Activated T-helper 1 cell treated with anti-CD3 and anti-CD28 coated beads, Interleukin-12 subunit alpha, Interleukin-12 subunit beta, Interleukin-2, Interleukin-4 antibody, amounts not matched to agents 30 ng/mL and 10 ng/mL and 1 ng/mL, durations not matched to agents 14 hours and 24 hours and 36 hours (primary cell): ENCODE data around the gene CADPS. TPM values are rescaled to one million over a fixed set of nuclear protein-coding genes. Genes with fewer than 3 reads are reported as not detected.

Experiments used
- DNase-seq: peaks from one replicate; pipeline ENCODE4 v3.0.0; 2021; ENCODE audit warnings: low spot score
- H3K27ac Mint-ChIP-seq: one replicate; pipeline ENCODE4 v1.8.0; 2021; ENCODE audit warnings: mild to moderate bottlenecking, mixed read lengths
- H3K27me3 Mint-ChIP-seq: one replicate; pipeline ENCODE4 v1.8.0; 2022; ENCODE audit warnings: mild to moderate bottlenecking, moderate library complexity, mixed read lengths; ENCODE audit not compliant: insufficient read depth
- H3K36me3 Mint-ChIP-seq: one replicate; pipeline ENCODE4 v1.8.0; 2021; ENCODE audit warnings: low read depth, mixed read lengths
- H3K4me1 Mint-ChIP-seq: one replicate; pipeline ENCODE4 v1.8.0; 2021; ENCODE audit warnings: low read depth, mixed read lengths
- H3K4me3 Mint-ChIP-seq: one replicate; pipeline ENCODE4 v1.8.0; 2021; ENCODE audit warnings: mild to moderate bottlenecking, moderate library complexity, mixed read lengths
- H3K9me3 Mint-ChIP-seq: one replicate; pipeline ENCODE4 v1.8.0; 2021; ENCODE audit warnings: mixed read lengths
- intact Hi-C: fragments of 100-400 bp; cut with micrococcal nuclease; formaldehyde crosslinking; loops from one replicate; pipeline ENCODE4 v1.15.1; 2024
- total RNA-seq: library from RNA; stranded (reverse); gene quantifications from 2 replicates; pipeline ENCODE4 v1.2.3, GENCODE V29; 2022

Gene CADPS
- total RNA-seq, 1 donor from 2014 or later: not detected

DNA sequence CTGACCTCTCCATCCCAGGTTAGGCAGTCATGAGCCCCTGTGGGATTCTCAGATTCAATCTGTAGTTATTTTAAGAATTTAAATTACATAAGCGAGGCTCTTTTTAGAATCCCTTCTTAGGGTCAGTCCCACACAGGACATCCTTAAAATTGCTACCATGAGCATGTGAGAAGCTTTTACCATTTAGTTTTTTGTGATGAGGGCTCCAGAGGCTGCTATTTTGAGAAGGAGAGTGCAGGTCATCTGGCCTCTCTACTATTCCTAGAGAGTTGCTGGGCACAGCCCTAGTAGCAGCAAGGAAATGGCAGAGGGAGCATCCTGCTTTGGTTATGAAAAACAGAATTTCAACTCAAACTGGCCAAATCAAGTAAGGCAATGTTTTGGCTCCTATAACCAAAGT lies 13.6 kb upstream of the CADPS start:
- Mint-ChIP-seq H3K27me3 (no peaks in the 10 kb centered on the region), H3K36me3 (no peaks in the 10 kb centered on the region), H3K27ac (no peak overlapping the region), H3K9me3 (no peaks in the 10 kb centered on the region), H3K4me1 (no peaks in the 10 kb centered on the region), H3K4me3 (no peak overlapping the region)
- intact Hi-C loops: no loop called here
- no peak for DNase-seq

DNA sequence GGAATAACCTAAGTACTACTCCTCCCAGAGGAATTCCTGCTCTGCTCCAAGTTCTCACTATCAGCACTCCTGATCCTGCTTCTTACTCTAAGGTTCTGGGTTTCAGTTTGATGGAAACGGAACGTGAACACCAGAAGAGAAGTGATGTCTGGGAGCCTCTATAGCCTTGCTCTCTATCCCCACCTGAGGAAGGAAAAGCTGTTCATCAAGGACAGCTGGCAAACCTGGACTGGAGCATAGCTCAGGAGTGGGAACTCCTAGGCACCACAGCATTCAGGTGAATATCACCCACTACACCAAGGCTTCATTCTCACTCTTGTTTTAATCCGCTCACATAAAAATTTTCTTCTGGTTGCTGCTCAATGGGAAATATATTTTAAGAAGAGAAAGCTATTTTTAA lies 13.0 kb upstream of the CADPS start:
- intact Hi-C loops: no loop called here
- no peak overlapping the region for H3K4me3 Mint-ChIP-seq
- no peaks in the 10 kb centered on the region for H3K36me3 Mint-ChIP-seq
- H3K27ac Mint-ChIP-seq: no peak overlapping the region
- H3K4me1 Mint-ChIP-seq: no peaks in the 10 kb centered on the region
- no peaks in the 10 kb centered on the region for H3K9me3 Mint-ChIP-seq
- no peaks in the 10 kb centered on the region for H3K27me3 Mint-ChIP-seq
- DNase-seq: no peak

DNA sequence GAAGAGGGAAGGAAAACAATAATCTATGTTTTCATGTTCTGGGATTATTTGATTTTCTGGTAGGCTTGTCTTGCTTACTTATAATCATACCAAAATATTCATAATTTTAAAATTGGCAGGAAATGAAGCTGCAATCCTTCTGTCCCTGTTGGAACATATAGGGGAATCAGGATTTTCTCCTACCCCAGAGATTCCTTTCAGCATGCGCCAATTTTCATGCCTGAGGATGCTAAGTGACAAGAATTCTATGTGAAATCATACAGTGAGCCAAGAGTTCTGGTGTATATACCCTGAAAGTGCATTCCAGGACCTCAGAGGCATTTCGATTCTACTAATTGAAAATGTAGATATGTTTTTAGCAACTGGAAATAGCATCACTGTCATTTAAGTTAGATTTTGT lies 9.9 kb upstream of the CADPS start:
- DNase-seq: no peak
- H3K4me3 Mint-ChIP-seq: no peak overlapping the region
- H3K4me1 Mint-ChIP-seq: no peaks in the 10 kb centered on the region
- no peaks in the 10 kb centered on the region for H3K9me3 Mint-ChIP-seq
- H3K36me3 Mint-ChIP-seq: no peaks in the 10 kb centered on the region
- H3K27me3 Mint-ChIP-seq: no peaks in the 10 kb centered on the region
- intact Hi-C loops: no loop called here
- H3K27ac Mint-ChIP-seq: no peak overlapping the region

- Mint-ChIP-seq H3K36me3 (no peaks in the 10 kb centered on the region), H3K27me3 (no peaks in the 10 kb centered on the region), H3K27ac (no peak overlapping the region), H3K4me1 (no peaks in the 10 kb centered on the region), H3K9me3 (no peaks in the 10 kb centered on the region), H3K4me3 (no peak overlapping the region)
- no peak for DNase-seq
- intact Hi-C loops: no loop called here
Measured at GRCh38 chr3:62884096-62884870, 9.1 kb upstream of the CADPS start.

DNA sequence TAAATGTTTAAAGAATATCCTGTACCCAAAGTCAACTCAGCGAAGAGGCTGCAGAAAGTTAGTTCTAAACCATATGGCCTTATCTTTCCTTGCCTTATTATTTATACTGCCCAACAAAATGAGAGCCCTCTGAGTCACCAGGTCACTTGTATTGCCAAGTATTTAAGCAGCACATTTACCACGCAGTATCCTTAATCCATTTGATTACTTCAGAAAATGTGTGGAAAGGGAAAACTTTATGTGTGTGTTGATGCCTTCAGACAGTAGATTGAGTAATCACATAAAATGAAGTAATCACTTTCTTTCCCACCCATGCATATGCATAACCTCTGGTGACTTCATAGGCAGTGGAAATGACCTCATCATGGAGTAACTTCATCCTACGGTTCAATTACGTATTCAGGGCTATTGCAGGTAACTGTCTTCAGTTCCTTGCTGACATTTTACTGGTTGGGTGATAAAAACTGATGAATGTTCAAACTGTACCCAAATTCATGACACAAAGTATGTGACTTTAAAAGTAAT lies 7.5 kb upstream of the CADPS start:
- Mint-ChIP-seq H3K36me3 (no peaks in the 10 kb centered on the region), H3K4me1 (no peaks in the 10 kb centered on the region), H3K27me3 (no peaks in the 10 kb centered on the region), H3K9me3 (no peaks in the 10 kb centered on the region), H3K27ac (no peak overlapping the region), H3K4me3 (no peak overlapping the region)
- intact Hi-C loops: no loop called here
- DNase-seq: no peak

- no peak overlapping the region for H3K27ac Mint-ChIP-seq
- H3K9me3 Mint-ChIP-seq: no peaks in the 10 kb centered on the region
- H3K36me3 Mint-ChIP-seq: no peaks in the 10 kb centered on the region
- peaks cover 37% of the 10 kb centered on the region for H3K27me3 Mint-ChIP-seq
- H3K4me3 Mint-ChIP-seq: no peak overlapping the region
- H3K4me1 Mint-ChIP-seq: no peaks in the 10 kb centered on the region
- no peak for DNase-seq
- intact Hi-C loops: loop anchor here (10.0 kb wide), 1 partner anchor 501 kb away; the partner anchor contains the start of gene FEZF2
Measured at GRCh38 chr3:62876064-62876463, 848 bp upstream of the CADPS start.

GRCh38 chr3:62875558-62876002 lies 364 bp upstream of the CADPS start:
- Mint-ChIP-seq H3K9me3 (no peaks in the 10 kb centered on the region), H3K27me3 (peaks cover 37% of the 10 kb centered on the region), H3K4me3 (no peak overlapping the region), H3K4me1 (no peaks in the 10 kb centered on the region), H3K36me3 (no peaks in the 10 kb centered on the region), H3K27ac (no peak overlapping the region)
- intact Hi-C loops: loop anchor here (10.0 kb wide), 1 partner anchor 501 kb away; the partner anchor contains the start of gene FEZF2
- DNase-seq: no peak

GRCh38 chr3:62873761-62874710 lies 1.2 kb downstream of the CADPS start:
- H3K4me3 Mint-ChIP-seq: no peak overlapping the region
- peaks cover 37% of the 10 kb centered on the region for H3K27me3 Mint-ChIP-seq
- intact Hi-C loops: loop anchor here (10.0 kb wide), 1 partner anchor 499 kb away; the partner anchor contains the start of gene FEZF2
- no peaks in the 10 kb centered on the region for H3K36me3 Mint-ChIP-seq
- DNase-seq: no peak
- no peaks in the 10 kb centered on the region for H3K4me1 Mint-ChIP-seq
- no peaks in the 10 kb centered on the region for H3K9me3 Mint-ChIP-seq
- H3K27ac Mint-ChIP-seq: no peak overlapping the region

- H3K27ac Mint-ChIP-seq: no peak overlapping the region
- intact Hi-C loops: loop anchor here (10.0 kb wide), 1 partner anchor 499 kb away; the partner anchor contains the start of gene FEZF2
- no peaks in the 10 kb centered on the region for H3K4me1 Mint-ChIP-seq
- H3K4me3 Mint-ChIP-seq: no peak overlapping the region
- H3K27me3 Mint-ChIP-seq: peaks cover 37% of the 10 kb centered on the region
- DNase-seq: no peak
- H3K9me3 Mint-ChIP-seq: no peaks in the 10 kb centered on the region
- H3K36me3 Mint-ChIP-seq: no peaks in the 10 kb centered on the region
Measured at GRCh38 chr3:62873451-62873760, 1.8 kb downstream of the CADPS start.

DNA sequence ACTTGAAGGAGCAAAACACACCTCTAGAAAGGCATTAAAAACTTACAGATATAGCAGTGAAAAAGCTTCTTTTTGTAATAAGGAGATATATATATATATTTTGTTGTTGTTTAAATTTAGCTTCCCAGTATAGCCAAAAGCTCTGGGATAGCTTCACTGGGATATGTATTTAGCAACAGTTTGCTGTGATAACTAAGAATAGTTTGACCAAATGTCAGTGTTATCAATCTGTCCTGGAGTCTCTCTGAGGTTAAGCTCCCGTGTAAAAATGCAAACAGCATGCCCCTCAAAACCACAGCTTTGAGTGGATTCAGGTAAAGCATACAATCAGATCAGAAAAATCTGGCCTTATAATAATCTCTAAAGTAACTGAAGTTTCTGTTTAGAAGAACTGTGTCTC lies 2.9 kb downstream of the CADPS start:
- DNase-seq: no peak
- Mint-ChIP-seq H3K4me3 (no peak overlapping the region), H3K27me3 (peaks cover 37% of the 10 kb centered on the region), H3K27ac (no peak overlapping the region), H3K9me3 (no peaks in the 10 kb centered on the region), H3K36me3 (no peaks in the 10 kb centered on the region), H3K4me1 (no peaks in the 10 kb centered on the region)
- intact Hi-C loops: loop anchor here (10.0 kb wide), 1 partner anchor 498 kb away; the partner anchor contains the start of gene FEZF2

- DNase-seq: no peak
- Mint-ChIP-seq H3K27me3 (peaks cover 19% of the 10 kb centered on the region), H3K36me3 (no peaks in the 10 kb centered on the region), H3K4me3 (no peak overlapping the region), H3K9me3 (no peaks in the 10 kb centered on the region), H3K27ac (no peak overlapping the region), H3K4me1 (no peaks in the 10 kb centered on the region)
- intact Hi-C loops: loop anchor here (10.0 kb wide), 1 partner anchor 496 kb away; the partner anchor contains the start of gene FEZF2
Measured at GRCh38 chr3:62870321-62870720, 4.9 kb downstream of the CADPS start.

DNA sequence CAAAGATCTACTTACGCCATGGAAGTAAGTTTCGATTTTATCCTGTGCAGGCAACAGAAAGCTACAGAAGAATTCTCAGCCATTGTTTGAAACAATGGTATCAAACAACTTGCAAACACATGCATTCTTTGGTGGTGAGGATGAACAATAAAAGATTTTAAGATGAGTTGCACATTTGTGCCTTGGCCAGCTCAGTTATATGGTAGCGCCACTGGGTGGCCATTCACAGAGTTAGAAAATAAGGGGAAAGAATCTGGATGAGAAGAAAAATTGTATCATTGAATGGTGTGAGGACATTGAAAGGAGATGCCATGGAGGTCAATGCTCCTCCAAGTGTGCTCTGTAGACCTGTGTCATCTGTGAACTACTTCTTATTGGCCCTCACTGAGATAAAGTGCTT lies 11.6 kb downstream of the CADPS start:
- Mint-ChIP-seq H3K9me3 (no peaks in the 10 kb centered on the region), H3K4me3 (no peak overlapping the region), H3K4me1 (no peaks in the 10 kb centered on the region), H3K27ac (no peak overlapping the region), H3K27me3 (no peaks in the 10 kb centered on the region), H3K36me3 (no peaks in the 10 kb centered on the region)
- intact Hi-C loops: no loop called here
- no peak for DNase-seq
